ENCODE data around the gene RCSD1.

Gene RCSD1

DNA sequence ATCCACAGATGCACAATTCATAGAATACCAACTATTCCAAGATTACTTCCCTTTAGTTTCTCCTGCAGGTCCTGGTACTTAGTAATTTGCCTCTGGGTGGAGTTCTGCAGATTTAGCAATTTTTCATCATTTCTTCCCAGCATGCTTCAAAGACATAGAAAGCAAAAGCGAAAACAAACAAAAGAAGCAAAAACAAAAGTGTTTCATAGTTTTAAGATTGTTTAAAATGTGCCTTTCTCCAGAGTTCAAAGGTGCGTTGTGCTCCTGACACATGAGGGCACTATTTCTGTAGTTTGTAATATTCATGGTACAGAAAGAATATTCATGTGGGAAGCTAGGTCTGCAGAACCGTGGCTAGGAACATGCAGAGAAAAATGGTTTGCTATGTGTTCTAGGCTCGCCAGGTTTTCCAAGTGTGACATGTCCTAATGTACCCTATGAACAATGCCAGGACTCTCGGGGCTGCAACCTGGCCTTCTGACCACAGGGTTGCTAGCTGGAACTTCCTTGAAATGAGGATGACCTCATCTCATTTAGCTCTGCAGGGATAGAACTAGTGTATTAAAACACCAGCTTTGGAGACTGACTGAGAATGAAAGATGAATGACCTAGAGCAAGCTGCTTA, 30.0 kb upstream of the RCSD1 start:
- peaks cover 7% of the 10 kb centered on the region for H3K4me1 ChIP-seq (ENCODE audit: insufficient read depth, poor library complexity, severe bottlenecking)
- no peak overlapping the region for H3K27ac ChIP-seq (ENCODE audit: poor library complexity, severe bottlenecking)
- ATAC-seq (ENCODE audit: low read depth), result peak; percentile 75
- H3K4me3 ChIP-seq (ENCODE audit: severe bottlenecking), result no peak overlapping the region
- TF ChIP-seq, protein P1, sequence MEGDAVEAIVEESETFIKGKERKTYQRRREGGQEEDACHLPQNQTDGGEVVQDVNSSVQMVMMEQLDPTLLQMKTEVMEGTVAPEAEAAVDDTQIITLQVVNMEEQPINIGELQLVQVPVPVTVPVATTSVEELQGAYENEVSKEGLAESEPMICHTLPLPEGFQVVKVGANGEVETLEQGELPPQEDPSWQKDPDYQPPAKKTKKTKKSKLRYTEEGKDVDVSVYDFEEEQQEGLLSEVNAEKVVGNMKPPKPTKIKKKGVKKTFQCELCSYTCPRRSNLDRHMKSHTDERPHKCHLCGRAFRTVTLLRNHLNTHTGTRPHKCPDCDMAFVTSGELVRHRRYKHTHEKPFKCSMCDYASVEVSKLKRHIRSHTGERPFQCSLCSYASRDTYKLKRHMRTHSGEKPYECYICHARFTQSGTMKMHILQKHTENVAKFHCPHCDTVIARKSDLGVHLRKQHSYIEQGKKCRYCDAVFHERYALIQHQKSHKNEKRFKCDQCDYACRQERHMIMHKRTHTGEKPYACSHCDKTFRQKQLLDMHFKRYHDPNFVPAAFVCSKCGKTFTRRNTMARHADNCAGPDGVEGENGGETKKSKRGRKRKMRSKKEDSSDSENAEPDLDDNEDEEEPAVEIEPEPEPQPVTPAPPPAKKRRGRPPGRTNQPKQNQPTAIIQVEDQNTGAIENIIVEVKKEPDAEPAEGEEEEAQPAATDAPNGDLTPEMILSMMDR (IDR thresholded peaks at IDR 0.05; ENCODE audit: poor library complexity, severe bottlenecking), result peak; percentile 78
- H3K27me3 ChIP-seq (ENCODE audit: insufficient read depth, poor library complexity, severe bottlenecking), result no peaks in the 10 kb centered on the region
- peaks cover 1% of the 10 kb centered on the region for H3K9me3 ChIP-seq (ENCODE audit: severe bottlenecking)
- DNase-seq (ENCODE audit: low spot score), result no peak
- no peaks in the 10 kb centered on the region for H3K36me3 ChIP-seq (ENCODE audit: low read depth)

DNA sequence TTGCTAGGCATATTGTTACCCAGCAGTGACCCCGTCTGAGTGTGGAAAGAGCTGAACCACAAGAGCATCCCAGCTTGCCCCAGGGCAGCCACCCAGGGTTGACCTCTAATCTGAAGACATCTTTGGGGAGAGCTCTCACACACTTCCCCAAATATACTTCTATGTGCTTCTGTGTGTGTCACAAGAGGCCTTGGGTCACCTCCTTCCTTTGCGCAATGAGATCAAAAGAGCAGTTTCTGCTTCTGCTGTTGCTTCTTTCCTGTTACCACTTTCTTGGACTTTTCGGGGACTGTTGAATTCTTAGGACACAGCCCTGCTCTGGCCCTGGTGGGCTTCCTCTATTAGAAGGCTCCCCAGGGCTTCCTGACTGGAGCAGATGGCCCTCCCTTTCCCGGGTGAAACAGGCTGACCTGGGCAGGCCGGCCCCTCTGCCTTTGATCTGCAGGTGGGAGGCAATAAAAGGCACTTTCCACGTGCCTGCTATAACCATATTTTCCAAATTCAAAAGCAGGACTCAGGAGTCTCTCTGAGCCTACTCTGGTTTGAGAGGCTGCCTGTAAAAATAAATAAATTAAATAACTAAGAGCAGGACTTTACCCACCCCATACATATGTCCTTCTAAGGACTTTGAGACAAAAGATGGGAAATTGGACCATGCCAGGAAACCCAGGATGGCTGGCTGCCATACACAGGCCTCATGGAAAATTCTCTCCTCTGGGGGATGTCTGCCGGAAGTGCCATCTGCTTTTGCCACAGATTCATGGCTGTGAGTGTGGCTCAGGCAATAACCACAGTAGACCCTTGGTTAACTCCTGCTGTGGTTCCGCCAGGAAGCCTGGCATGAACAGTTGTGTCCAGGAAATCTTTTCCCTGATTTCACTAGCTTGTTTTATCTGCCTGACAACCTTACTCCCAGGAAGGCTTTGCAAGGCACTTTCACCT, 28.3 kb upstream of the RCSD1 start:
- ATAC-seq (ENCODE audit: low read depth) (no peak; the same call in 2 of the 3 replicates), DNase-seq (ENCODE audit: low spot score) (no peak)
- no peak overlapping the region for H3K27ac ChIP-seq (ENCODE audit: poor library complexity, severe bottlenecking)

GRCh38 chr1:167602840-167603239, 27.2 kb upstream of the RCSD1 start:
- ATAC-seq (ENCODE audit: low read depth) (no peak), DNase-seq (ENCODE audit: low spot score) (no peak)
- H3K27me3 ChIP-seq (ENCODE audit: insufficient read depth, poor library complexity, severe bottlenecking), result no peaks in the 10 kb centered on the region
- TF ChIP-seq, protein P1 (IDR thresholded peaks at IDR 0.05; ENCODE audit: poor library complexity, severe bottlenecking), result no peak
- no peaks in the 10 kb centered on the region for H3K36me3 ChIP-seq (ENCODE audit: low read depth)
- H3K9me3 ChIP-seq (ENCODE audit: severe bottlenecking), result peaks cover 3% of the 10 kb centered on the region
- H3K4me1 ChIP-seq (ENCODE audit: insufficient read depth, poor library complexity, severe bottlenecking), result peaks cover 7% of the 10 kb centered on the region
- no peak overlapping the region for H3K4me3 ChIP-seq (ENCODE audit: severe bottlenecking)
- no peak overlapping the region for H3K27ac ChIP-seq (ENCODE audit: poor library complexity, severe bottlenecking)

More for the DNA sequence above, 28.3 kb upstream of the RCSD1 start:
- H3K4me3 ChIP-seq (ENCODE audit: severe bottlenecking), result no peak overlapping the region
- H3K4me1 ChIP-seq (ENCODE audit: insufficient read depth, poor library complexity, severe bottlenecking), result peaks cover 7% of the 10 kb centered on the region
- no peaks in the 10 kb centered on the region for H3K36me3 ChIP-seq (ENCODE audit: low read depth)
- H3K27me3 ChIP-seq (ENCODE audit: insufficient read depth, poor library complexity, severe bottlenecking), result no peaks in the 10 kb centered on the region
- TF ChIP-seq, protein P1 (IDR thresholded peaks at IDR 0.05; ENCODE audit: poor library complexity, severe bottlenecking), result no peak
- H3K9me3 ChIP-seq (ENCODE audit: severe bottlenecking), result peaks cover 1% of the 10 kb centered on the region

- Histone ChIP-seq H3K9me3 (ENCODE audit: severe bottlenecking) (peaks cover 2% of the 10 kb centered on the region), H3K27ac (ENCODE audit: poor library complexity, severe bottlenecking) (no peak overlapping the region), H3K36me3 (ENCODE audit: low read depth) (no peaks in the 10 kb centered on the region), H3K4me3 (ENCODE audit: severe bottlenecking) (no peak overlapping the region), H3K4me1 (ENCODE audit: insufficient read depth, poor library complexity, severe bottlenecking) (peaks cover 2% of the 10 kb centered on the region), H3K27me3 (ENCODE audit: insufficient read depth, poor library complexity, severe bottlenecking) (no peaks in the 10 kb centered on the region)
- no peak for DNase-seq (ENCODE audit: low spot score)
- TF ChIP-seq, protein P1 (IDR thresholded peaks at IDR 0.05; ENCODE audit: poor library complexity, severe bottlenecking), result no peak
- no peak for ATAC-seq (ENCODE audit: low read depth)
Observed at GRCh38 chr1:167605576-167605975, 24.5 kb upstream of the RCSD1 start.
